DND-41 (cell line): ENCODE measurements around the gene PDIA4.

Experiments used
- ATAC-seq: fragments of 200-7000 bp; cut with Tn5 transposase; 3 replicates; pipeline ENCODE4 v1.9.1; 2021; ENCODE audit warnings: low read depth; ENCODE audit not compliant: insufficient read depth
- DNase-seq: peaks from one replicate; pipeline ENCODE4 v3.0.0-alpha.2; 2020
- H2AFZ ChIP-seq: 2 replicates; pipeline ENCODE4 v1.6.0; 2012; ENCODE audit warnings: low read depth, low read length
- H3K27ac ChIP-seq: 2 replicates; pipeline ENCODE4 v1.5.1; 2012; ENCODE audit warnings: low read length, inconsistent platforms
- H3K27me3 ChIP-seq: fragments of 200-600 bp; sonication (generic); 2 replicates; pipeline ENCODE4 v1.6.0; 2012; ENCODE audit warnings: low read length, mild to moderate bottlenecking, inconsistent platforms; ENCODE audit not compliant: insufficient read depth, poor library complexity
- H3K36me3 ChIP-seq: 2 replicates; pipeline ENCODE4 v1.5.1; 2012; ENCODE audit warnings: low read length, inconsistent platforms; ENCODE audit not compliant: insufficient read depth
- H3K4me1 ChIP-seq: 2 replicates; pipeline ENCODE4 v1.5.1; 2012; ENCODE audit warnings: mild to moderate bottlenecking, low read length; ENCODE audit not compliant: insufficient read depth
- H3K4me2 ChIP-seq: 2 replicates; pipeline ENCODE4 v1.6.0; 2012; ENCODE audit warnings: mild to moderate bottlenecking, moderate library complexity, low read length, inconsistent platforms; ENCODE audit not compliant: insufficient read depth
- H3K4me3 ChIP-seq, 2 experiments: fragments of 200-600 bp in 1 of 2; shearing (Covaris generic) in 1 of 2; 2 replicates each; pipeline ENCODE4 v1.5.1; 2012 to 2016; ENCODE audit warnings: inconsistent platforms in 2 of 2, low read length in 2 of 2, mild to moderate bottlenecking in 2 of 2, low read depth in 1 of 2, moderate library complexity in 1 of 2
- H3K79me2 ChIP-seq: 2 replicates; pipeline ENCODE4 v1.6.0; 2012; ENCODE audit warnings: low read length, inconsistent platforms; ENCODE audit not compliant: insufficient read depth
- H3K9ac ChIP-seq: 2 replicates; pipeline ENCODE4 v1.6.0; 2012; ENCODE audit warnings: low read depth, mild to moderate bottlenecking, inconsistent platforms, low read length, moderate library complexity
- H3K9me3 ChIP-seq: 2 replicates; pipeline ENCODE4 v1.5.1; 2012; ENCODE audit warnings: low read length, moderate library complexity, mild to moderate bottlenecking, inconsistent platforms; ENCODE audit not compliant: insufficient read depth, severe bottlenecking
- H4K20me1 ChIP-seq: 2 replicates; pipeline ENCODE4 v1.6.0; 2012; ENCODE audit warnings: low read length; ENCODE audit not compliant: insufficient read depth
- EZH2 ChIP-seq: IDR thresholded peaks from 3 replicates; pipeline ENCODE4 v1.6.1; 2012; ENCODE audit warnings: borderline replicate concordance, low read depth, mild to moderate bottlenecking, moderate library complexity, low read length, inconsistent platforms; ENCODE audit not compliant: severe bottlenecking
- TF ChIP-seq, protein P1 (sequence below): IDR thresholded peaks from 2 replicates; pipeline ENCODE4 v1.5.1; 2012; ENCODE audit warnings: borderline replicate concordance, low read length, moderate library complexity, mild to moderate bottlenecking; ENCODE audit not compliant: poor library complexity, severe bottlenecking; ENCODE audit errors: extremely low read depth

The PDIA4 gene

DNA sequence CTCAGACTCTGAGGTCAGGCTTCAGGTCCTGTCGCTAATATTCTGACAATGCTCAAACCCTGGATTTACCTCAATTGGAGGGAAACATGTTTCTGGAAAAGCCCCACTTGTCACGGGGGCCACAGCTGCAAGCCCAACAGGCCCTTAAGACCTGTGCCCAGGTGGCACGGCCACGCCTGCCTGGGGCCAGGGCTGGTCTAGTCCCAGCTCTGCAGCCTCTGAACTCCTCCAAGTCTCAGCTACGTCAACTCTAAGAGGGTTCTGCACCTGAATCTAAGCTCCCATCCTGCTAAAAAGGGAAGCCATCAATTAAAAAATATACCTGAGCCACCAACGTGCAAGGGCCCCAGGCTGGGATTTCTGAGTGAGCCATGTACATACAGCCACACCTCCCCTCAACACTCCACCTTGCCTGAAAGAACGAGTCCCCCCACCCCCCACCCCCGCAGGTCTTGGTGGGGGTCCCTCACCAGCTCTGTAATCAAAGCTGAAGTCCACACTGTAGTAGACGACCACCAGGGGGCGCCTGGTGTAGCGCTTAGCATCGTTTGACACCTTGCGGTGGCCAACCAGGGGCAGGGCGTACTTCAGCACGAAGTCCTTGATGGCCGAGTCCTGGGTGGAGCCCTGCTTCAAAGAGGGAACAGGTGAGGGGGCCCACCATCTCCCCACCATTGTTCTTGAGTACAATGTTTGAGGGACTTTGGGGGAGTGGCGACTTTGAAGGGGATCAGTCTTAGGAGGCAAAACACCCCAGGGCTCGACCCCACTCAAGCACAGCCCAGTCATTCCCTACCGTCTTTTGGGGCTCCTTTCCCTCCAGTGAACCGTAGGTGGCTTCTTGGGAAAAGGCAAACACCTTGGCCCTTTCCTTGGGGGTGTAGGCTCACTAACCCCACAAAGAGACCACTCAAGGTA, 22.6 kb downstream of the PDIA4 start:
- peak; percentile 77 for DNase-seq
- Histone ChIP-seq H4K20me1 (peaks cover 42% of the 10 kb centered on the region; the same call in 1 of the 2 replicates), H3K9me3 (no peaks in the 10 kb centered on the region), H3K9ac (no peak overlapping the region), H3K4me2 (no peak overlapping the region), H3K4me3 (no peak overlapping the region), H2AFZ (no peak overlapping the region), H3K4me1 (no peaks in the 10 kb centered on the region), H3K27me3 (no peaks in the 10 kb centered on the region), H3K27ac (no peak overlapping the region), H3K36me3 (peaks cover 92% of the 10 kb centered on the region), H3K79me2 (no peaks in the 10 kb centered on the region)
- TF ChIP-seq, protein P1, sequence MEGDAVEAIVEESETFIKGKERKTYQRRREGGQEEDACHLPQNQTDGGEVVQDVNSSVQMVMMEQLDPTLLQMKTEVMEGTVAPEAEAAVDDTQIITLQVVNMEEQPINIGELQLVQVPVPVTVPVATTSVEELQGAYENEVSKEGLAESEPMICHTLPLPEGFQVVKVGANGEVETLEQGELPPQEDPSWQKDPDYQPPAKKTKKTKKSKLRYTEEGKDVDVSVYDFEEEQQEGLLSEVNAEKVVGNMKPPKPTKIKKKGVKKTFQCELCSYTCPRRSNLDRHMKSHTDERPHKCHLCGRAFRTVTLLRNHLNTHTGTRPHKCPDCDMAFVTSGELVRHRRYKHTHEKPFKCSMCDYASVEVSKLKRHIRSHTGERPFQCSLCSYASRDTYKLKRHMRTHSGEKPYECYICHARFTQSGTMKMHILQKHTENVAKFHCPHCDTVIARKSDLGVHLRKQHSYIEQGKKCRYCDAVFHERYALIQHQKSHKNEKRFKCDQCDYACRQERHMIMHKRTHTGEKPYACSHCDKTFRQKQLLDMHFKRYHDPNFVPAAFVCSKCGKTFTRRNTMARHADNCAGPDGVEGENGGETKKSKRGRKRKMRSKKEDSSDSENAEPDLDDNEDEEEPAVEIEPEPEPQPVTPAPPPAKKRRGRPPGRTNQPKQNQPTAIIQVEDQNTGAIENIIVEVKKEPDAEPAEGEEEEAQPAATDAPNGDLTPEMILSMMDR, result peak; percentile 84
- no peak for TF ChIP-seq EZH2
- ATAC-seq, result peak; percentile 90

DNA sequence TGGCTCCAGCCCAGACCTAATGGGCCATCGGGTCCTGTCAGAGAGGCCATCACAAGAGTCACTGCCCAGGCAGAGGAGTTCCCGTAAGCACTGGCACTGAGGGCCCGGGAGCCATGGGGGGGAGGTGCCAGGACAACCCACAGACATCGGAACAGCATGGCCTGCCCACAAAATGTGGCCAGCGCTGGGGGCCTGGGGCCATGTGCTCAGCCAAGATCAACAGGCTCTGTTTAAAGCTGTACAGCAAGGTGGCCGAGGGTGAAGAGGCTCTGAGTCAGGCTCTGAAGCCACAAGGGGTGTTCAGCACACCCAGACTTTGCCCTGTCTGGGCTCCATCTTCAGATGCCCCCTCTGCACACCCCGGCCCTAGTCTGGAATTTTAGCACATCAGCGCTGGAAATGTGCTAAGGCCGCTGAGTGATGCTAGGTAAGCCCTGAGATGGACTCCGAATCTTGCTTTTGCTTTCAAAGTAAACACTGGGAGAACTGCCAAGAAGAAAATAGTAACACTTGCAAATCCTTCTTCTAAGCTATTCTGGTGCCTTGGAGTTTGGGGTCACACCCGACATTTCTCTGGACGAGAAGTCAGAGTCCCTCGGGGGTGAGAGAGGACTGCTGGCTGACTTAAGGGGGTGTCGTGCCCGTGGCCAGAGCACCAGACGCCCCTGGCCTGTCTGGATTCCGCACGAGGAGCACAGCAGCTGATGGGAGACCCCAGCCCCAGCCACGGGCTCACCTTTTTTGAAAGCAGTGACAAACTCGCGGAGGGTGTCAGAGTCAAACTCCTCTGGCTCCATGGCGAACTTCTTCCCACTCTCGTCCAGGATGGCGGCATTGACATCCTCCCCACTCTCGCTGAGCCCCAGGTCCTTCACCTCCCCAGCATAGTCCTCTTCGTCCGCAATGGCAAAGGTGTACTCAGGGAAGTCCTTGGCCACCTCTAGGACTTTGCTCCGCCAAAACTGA, 23.6 kb downstream of the PDIA4 start:
- Histone ChIP-seq H3K36me3 (peaks cover 82% of the 10 kb centered on the region), H3K27me3 (no peaks in the 10 kb centered on the region), H3K9me3 (no peaks in the 10 kb centered on the region), H3K4me2 (no peak overlapping the region), H2AFZ (no peak overlapping the region), H3K27ac (no peak overlapping the region), H3K79me2 (no peaks in the 10 kb centered on the region), H3K4me3 (no peak overlapping the region), H3K4me1 (no peaks in the 10 kb centered on the region), H4K20me1 (peaks cover 40% of the 10 kb centered on the region; the same call in 1 of the 2 replicates), H3K9ac (no peak overlapping the region)
- DNase-seq (no peak), ATAC-seq (no peak)
- TF ChIP-seq, protein P1, result no peak
- no peak for TF ChIP-seq EZH2

DNA sequence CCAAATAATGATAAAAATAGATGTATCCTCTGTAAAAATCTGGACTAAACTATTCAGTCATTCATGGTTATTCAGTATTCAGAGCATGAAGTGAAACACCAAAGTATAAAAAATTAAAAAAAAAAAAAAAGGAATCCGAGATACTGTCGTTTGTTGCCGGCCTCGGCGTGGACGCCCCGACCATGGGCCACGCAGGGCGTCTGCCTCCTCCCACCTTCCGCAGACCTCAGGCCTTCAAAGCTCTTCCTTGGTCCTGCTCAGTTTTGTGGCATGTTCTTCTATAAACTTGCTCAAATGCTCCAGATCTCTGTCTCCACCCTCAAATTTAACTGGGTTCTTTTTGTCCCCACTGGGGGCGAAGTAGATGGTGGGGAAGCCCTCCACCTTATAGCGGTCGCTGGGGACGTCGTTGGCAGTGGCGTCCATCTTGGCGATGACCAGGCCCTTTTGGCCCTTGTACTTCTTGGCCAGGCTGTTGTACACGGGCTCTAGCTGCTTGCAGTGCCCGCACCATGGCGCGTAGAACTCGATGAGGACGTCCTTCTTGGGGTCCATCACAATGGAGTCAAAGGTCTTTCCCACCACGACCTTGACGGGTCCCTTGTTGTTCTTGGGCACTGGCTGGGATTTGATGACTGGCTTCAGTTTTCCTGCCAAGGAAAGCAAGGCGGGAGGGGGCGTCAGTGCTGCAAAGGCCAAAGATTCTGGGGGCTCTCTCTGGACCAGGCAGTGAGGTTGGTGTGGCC, 24.6 kb downstream of the PDIA4 start:
- H3K79me2 ChIP-seq, result no peaks in the 10 kb centered on the region
- no peak overlapping the region for H3K4me3 ChIP-seq
- no peak overlapping the region for H2AFZ ChIP-seq
- no peaks in the 10 kb centered on the region for H3K9me3 ChIP-seq
- H3K27ac ChIP-seq, result no peak overlapping the region
- no peak for DNase-seq
- H3K27me3 ChIP-seq, result no peaks in the 10 kb centered on the region
- H3K9ac ChIP-seq, result no peak overlapping the region
- peaks cover 73% of the 10 kb centered on the region for H3K36me3 ChIP-seq
- ATAC-seq, result no peak
- TF ChIP-seq, protein P1, result no peak
- no peak for TF ChIP-seq EZH2
- H3K4me1 ChIP-seq, result no peaks in the 10 kb centered on the region
- no peak overlapping the region for H3K4me2 ChIP-seq
- peaks cover 40% of the 10 kb centered on the region; the same call in 1 of the 2 replicates for H4K20me1 ChIP-seq
